Activated naive CD4-positive, alpha-beta T cell treated with anti-CD3 and anti-CD28 coated beads, Interleukin-2, amount 10 ng/mL, durations not matched to agents 5 hours and 36 hours (primary cell): ENCODE measurements around the gene IGLON5. TPM values are rescaled to one million over a fixed set of nuclear protein-coding genes. Genes with fewer than 3 reads are reported as not detected.

Experiments used
- total RNA-seq, 2 experiments: library from RNA; stranded (reverse); gene quantifications; one replicate each; pipeline ENCODE4 v1.2.3, GENCODE V29; 2021

Gene IGLON5
- total RNA-seq, result not detected

GRCh38 chr19:51311351-51312257 lies at the start of gene IGLON5:
Gene IGLON5 (plus strand): TSS chr19:51311644. CDS start chr19:51311848, 204 bp downstream.

DNA sequence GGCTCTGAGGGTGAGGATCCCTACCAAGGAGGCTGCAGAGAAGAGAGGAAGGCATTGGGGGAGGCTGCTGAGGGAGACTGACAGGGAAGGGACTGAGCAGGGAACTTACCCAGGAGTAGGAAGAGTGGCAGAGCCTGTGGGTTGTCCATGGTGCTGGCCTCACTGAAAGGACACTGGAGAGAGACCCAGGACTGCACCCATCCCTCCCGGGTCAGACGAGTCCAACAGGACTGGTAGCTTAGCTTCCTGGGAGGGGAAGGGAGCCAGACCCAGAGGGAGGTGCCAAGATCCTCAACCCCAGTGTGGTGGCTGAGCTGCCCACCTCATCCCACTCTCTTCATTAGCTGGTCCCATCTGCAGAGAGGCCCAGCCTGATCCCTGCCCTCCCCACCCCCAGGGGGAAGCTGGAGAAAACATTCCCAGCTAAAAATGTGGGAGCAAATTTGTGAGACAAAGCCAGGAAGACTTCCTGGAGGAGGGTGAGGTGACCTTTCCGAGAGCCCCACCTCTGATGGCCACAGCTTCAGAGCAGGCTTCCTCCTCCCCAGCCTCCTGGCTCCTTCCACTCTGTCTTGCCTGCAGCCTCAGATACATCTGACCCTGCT lies 30.6 kb downstream of the IGLON5 start, which contains the start of gene VSIG10L:
Gene VSIG10L (minus strand): TSS at position 164 of the 605 bp plus-strand sequence. CDS start 15 bp downstream, at position 149.

GRCh38 chr19:51365965-51366388 lies 54.5 kb downstream of the IGLON5 start, which contains the start of gene ETFB:
Gene ETFB (minus strand): TSS chr19:51366388. CDS start chr19:51366326, 62 bp downstream.

DNA sequence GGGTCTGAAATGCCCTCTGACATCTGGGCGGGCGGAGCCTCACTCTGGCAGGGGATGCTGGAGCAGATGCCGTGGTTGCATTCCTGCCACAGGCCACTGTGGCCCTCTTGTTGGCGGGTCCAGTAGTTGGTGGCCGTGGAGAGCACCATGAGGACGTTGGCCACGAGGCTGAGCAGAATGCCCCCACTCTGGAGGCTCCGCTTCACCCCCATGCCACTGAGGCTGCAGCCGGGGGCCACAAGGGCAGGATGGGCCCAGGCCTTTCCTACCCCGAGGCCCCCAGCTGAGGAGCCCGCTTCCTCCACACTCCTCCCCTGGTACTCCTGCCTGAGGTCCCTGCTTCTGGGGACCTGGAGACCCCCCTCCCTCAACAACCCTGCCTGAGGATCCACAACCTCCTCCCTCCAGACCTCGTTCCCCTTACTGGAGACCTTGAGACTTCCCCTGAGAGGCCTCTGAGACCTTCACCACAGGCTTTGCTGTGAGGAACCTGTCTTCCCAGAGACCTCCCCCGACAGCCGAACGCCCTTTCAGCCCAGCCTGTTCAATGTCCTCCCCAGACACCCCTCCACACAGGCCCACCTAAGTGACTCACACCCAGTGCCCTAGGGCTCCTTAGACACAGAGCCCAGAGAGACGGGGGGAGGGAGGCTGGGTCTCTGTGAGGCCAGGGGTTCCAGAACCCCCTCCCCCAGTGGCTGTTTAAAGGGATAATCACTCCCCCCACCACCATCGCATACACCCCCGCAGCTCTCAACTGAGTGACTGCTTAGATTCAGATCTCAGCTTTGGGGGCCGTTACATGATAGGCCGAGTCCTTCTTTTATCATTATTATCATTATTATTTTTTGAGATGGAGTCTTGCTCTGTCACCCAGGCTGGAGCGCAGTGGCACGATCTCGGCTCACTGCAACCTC lies 57.2 kb downstream of the IGLON5 start, which contains the start of gene CLDND2:
Gene CLDND2 (minus strand): TSS at position 638 of the 917 bp plus-strand sequence. CDS start 426 bp downstream, at position 212.

GRCh38 chr19:51372649-51373504 lies 61.4 kb downstream of the IGLON5 start, which contains the start of gene NKG7:
Gene NKG7 (minus strand): TSS chr19:51372654. CDS start chr19:51372535, 119 bp downstream.

Other genes with a start within 250 kb of the IGLON5 start
- not detected for gene KLK13, start 246.6 kb upstream of the IGLON5 start, total RNA-seq
- gene KLK14, start 228.8 kb upstream of the IGLON5 start, total RNA-seq, result under 1 TPM in 1 of 2 experiments, not detected in 1; 0.41 TPM
- gene CTU1, start 203.2 kb upstream of the IGLON5 start, total RNA-seq, result 10 to 100 TPM in 1 of 2 experiments, 1 to 10 TPM in 1; 9.9 to 10.6 TPM
- gene SIGLEC9, start 186.7 kb upstream of the IGLON5 start, total RNA-seq, result 1 to 10 TPM; 1.2 TPM
- not detected for gene SIGLEC7, start 169.3 kb upstream of the IGLON5 start, total RNA-seq
- gene CD33, start 86.6 kb upstream of the IGLON5 start, total RNA-seq, result 10 to 100 TPM; 15.8 to 16.0 TPM
- gene SIGLECL1, start 60.6 kb upstream of the IGLON5 start, total RNA-seq, result not detected
- under 1 TPM; 0.28 to 0.46 TPM for gene VSIG10L, start 30.5 kb downstream of the IGLON5 start, total RNA-seq
- 100 to 1,000 TPM; 108 to 109 TPM for gene ETFB, start 54.7 kb downstream of the IGLON5 start, total RNA-seq
- 1 to 10 TPM; 1.4 to 1.9 TPM for gene CLDND2, start 57.4 kb downstream of the IGLON5 start, total RNA-seq
- 10 to 100 TPM; 63.6 to 71.5 TPM for gene NKG7, start 61.0 kb downstream of the IGLON5 start, total RNA-seq
- not detected for gene LIM2, start 76.3 kb downstream of the IGLON5 start, total RNA-seq
- gene C19orf84, start 78.9 kb downstream of the IGLON5 start, total RNA-seq, result not detected
- gene SIGLEC10, start 106.0 kb downstream of the IGLON5 start, total RNA-seq, result not detected
- not detected for gene SIGLEC8, start 146.8 kb downstream of the IGLON5 start, total RNA-seq
- not detected for gene CEACAM18, start 166.9 kb downstream of the IGLON5 start, total RNA-seq
- not detected for gene SIGLEC12, start 190.2 kb downstream of the IGLON5 start, total RNA-seq
- gene SIGLEC6, start 220.0 kb downstream of the IGLON5 start, total RNA-seq, result 1 to 10 TPM in 1 of 2 experiments, under 1 TPM in 1; 0.79 to 1.0 TPM